IMR-90 (cell line): ENCODE data around the gene DDAH2.

ENCODE experiments used
- BHLHE40 ChIP-seq: fragments of 150-350 bp; IDR thresholded peaks from 2 replicates; pipeline ENCODE4 v1.6.1; 2016; ENCODE audit warnings: mild to moderate bottlenecking, low read depth, low read length
- CEBPB ChIP-seq: IDR thresholded peaks from 2 replicates; pipeline ENCODE4 v1.6.1; 2012; ENCODE audit warnings: low read depth, low read length, improper control_type of control experiment
- CHD1 ChIP-seq: IDR thresholded peaks from 2 replicates; pipeline ENCODE4 v1.6.1; 2012; ENCODE audit warnings: low read depth, low read length, improper control_type of control experiment
- FOS ChIP-seq: fragments of 150-350 bp; IDR thresholded peaks from 2 replicates; pipeline ENCODE4 v1.6.1; 2016; ENCODE audit warnings: low read depth, low read length
- MXI1 ChIP-seq: IDR thresholded peaks from 2 replicates; pipeline ENCODE4 v1.6.1; 2012; ENCODE audit warnings: low read depth, mild to moderate bottlenecking, low read length, moderate library complexity, borderline replicate concordance
- POLR2A ChIP-seq: IDR thresholded peaks from 2 replicates; pipeline ENCODE4 v1.6.1; 2012; ENCODE audit warnings: mild to moderate bottlenecking, low read depth, low read length
- RAD21 ChIP-seq: IDR thresholded peaks from 2 replicates; pipeline ENCODE4 v1.6.1; 2012; ENCODE audit warnings: low read length, improper control_type of control experiment
- RFX5 ChIP-seq: IDR thresholded peaks from 2 replicates; pipeline ENCODE4 v1.8.0; 2012; ENCODE audit warnings: low read depth, mild to moderate bottlenecking, low read length, moderate library complexity
- SMC3 ChIP-seq: fragments of 150-350 bp; IDR thresholded peaks from 2 replicates; pipeline ENCODE4 v1.6.1; 2016; ENCODE audit warnings: low read depth, mild to moderate bottlenecking, antibody characterized with exemption, low read length, moderate library complexity
- TF ChIP-seq, protein P1 (sequence below): conservative IDR thresholded peaks from 2 replicates; pipeline ENCODE4 v1.5.1; 2012; ENCODE audit warnings: mild to moderate bottlenecking, low read depth, low read length, improper control_type of control experiment
- TF ChIP-seq, protein P2 (sequence below): fragments of 150-350 bp; IDR thresholded peaks from 2 replicates; pipeline ENCODE4 v1.6.1; 2016; ENCODE audit warnings: low read depth, mild to moderate bottlenecking, low read length, moderate library complexity, borderline replicate concordance
- TF ChIP-seq, protein P3 (sequence below): fragments of 150-350 bp; IDR thresholded peaks from 2 replicates; pipeline ENCODE4 v1.6.1; 2017; ENCODE audit warnings: mild to moderate bottlenecking, antibody characterized with exemption, low read length, low read depth

DNA sequence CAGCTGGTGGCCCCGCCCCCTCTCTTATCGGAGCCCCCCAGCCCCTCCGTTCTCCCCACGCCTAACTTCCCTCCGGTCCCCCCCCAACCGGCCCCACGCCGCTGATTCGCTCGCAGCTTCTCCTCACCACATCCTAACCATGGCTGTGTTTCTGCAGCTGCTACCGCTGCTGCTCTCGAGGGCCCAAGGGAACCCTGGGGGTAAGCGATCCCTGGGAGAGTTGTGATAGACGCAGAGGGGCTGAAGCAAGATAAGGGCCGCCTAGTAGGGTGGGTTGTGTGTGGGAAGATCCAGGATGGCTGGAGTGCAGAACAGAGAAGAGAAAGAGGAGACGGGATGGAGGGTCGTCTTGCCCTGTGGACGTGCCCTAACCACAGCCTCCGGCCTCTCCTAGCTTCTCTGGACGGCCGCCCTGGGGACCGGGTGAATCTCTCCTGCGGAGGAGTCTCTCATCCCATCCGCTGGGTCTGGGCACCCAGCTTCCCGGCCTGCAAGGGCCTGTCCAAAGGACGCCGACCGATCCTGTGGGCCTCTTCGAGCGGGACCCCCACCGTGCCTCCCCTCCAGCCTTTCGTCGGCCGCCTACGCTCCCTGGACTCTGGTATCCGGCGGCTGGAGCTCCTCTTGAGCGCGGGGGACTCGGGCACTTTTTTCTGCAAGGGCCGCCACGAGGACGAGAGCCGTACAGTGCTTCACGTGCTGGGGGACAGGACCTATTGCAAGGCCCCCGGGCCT is 5.7 kb downstream of the DDAH2 start, which contains the start of gene MPIG6B:
- no peak for TF ChIP-seq POLR2A
- TF ChIP-seq, protein P1, sequence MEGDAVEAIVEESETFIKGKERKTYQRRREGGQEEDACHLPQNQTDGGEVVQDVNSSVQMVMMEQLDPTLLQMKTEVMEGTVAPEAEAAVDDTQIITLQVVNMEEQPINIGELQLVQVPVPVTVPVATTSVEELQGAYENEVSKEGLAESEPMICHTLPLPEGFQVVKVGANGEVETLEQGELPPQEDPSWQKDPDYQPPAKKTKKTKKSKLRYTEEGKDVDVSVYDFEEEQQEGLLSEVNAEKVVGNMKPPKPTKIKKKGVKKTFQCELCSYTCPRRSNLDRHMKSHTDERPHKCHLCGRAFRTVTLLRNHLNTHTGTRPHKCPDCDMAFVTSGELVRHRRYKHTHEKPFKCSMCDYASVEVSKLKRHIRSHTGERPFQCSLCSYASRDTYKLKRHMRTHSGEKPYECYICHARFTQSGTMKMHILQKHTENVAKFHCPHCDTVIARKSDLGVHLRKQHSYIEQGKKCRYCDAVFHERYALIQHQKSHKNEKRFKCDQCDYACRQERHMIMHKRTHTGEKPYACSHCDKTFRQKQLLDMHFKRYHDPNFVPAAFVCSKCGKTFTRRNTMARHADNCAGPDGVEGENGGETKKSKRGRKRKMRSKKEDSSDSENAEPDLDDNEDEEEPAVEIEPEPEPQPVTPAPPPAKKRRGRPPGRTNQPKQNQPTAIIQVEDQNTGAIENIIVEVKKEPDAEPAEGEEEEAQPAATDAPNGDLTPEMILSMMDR = no peak
- no peak for TF ChIP-seq BHLHE40
- TF ChIP-seq CEBPB = no peak
- TF ChIP-seq, protein P2, sequence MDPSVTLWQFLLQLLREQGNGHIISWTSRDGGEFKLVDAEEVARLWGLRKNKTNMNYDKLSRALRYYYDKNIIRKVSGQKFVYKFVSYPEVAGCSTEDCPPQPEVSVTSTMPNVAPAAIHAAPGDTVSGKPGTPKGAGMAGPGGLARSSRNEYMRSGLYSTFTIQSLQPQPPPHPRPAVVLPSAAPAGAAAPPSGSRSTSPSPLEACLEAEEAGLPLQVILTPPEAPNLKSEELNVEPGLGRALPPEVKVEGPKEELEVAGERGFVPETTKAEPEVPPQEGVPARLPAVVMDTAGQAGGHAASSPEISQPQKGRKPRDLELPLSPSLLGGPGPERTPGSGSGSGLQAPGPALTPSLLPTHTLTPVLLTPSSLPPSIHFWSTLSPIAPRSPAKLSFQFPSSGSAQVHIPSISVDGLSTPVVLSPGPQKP = no peak
- TF ChIP-seq RAD21 = no peak
- no peak for TF ChIP-seq FOS
- TF ChIP-seq, protein P3, sequence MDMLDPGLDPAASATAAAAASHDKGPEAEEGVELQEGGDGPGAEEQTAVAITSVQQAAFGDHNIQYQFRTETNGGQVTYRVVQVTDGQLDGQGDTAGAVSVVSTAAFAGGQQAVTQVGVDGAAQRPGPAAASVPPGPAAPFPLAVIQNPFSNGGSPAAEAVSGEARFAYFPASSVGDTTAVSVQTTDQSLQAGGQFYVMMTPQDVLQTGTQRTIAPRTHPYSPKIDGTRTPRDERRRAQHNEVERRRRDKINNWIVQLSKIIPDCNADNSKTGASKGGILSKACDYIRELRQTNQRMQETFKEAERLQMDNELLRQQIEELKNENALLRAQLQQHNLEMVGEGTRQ = no peak
- TF ChIP-seq CHD1 = no peak
- no peak for TF ChIP-seq MXI1
- TF ChIP-seq SMC3 = no peak
- TF ChIP-seq RFX5 = no peak
